ENCODE data around the gene ZFYVE16.

- TF ChIP-seq CTCF (IDR thresholded peaks at IDR 0.05; ENCODE audit: low read length) = no peak
- TF ChIP-seq EZH2 (optimal IDR thresholded peaks at IDR 0.05; ENCODE audit: low read depth, low read length) = no peak
- no peak for TF ChIP-seq EZH2phosphoT487 (IDR thresholded peaks at IDR 0.05; ENCODE audit: low read length)
Observed at GRCh38 chr5:80403782-80404181, 4.1 kb upstream of the ZFYVE16 start.

Measured in MM.1S (cell line).